Left ventricle myocardium inferior (tissue), 1 donor: ENCODE measurements around the gene PRPF39. TPM values are rescaled to one million over a fixed set of nuclear protein-coding genes. Genes with fewer than 3 reads are reported as not detected.
"Not testable (repeated sequence)": the region's sequence is repeated elsewhere in the genome, so short reads cannot be mapped to it uniquely, and the experiment has no call there.

Experiments
- DNase-seq: peaks from one replicate; pipeline ENCODE4 v3.0.0-alpha.2; 2020
- H3K27ac ChIP-seq: fragments of 200-600 bp; replicated peaks from 2 replicates; pipeline ENCODE4 v1.8.0; 2021
- H3K27me3 ChIP-seq: fragments of 200-600 bp; 2 replicates; pipeline ENCODE4 v1.8.0; 2021; ENCODE audit warnings: low read depth
- H3K36me3 ChIP-seq: fragments of 200-600 bp; 2 replicates; pipeline ENCODE4 v1.8.0; 2021
- H3K4me1 ChIP-seq: fragments of 200-600 bp; 2 replicates; pipeline ENCODE4 v1.8.0; 2021
- H3K4me3 ChIP-seq: fragments of 200-600 bp; 2 replicates; pipeline ENCODE4 v1.8.0; 2021; ENCODE audit warnings: mild to moderate bottlenecking, moderate library complexity
- H3K9me3 ChIP-seq: fragments of 200-600 bp; replicated peaks from 2 replicates; pipeline ENCODE4 v1.8.0; 2021
- CTCF ChIP-seq: fragments of 200-600 bp; IDR thresholded peaks from 2 replicates; pipeline ENCODE4 v1.8.0; 2021; ENCODE audit warnings: antibody characterized with exemption, mild to moderate bottlenecking, borderline replicate concordance
- intact Hi-C: fragments of 100-400 bp; cut with micrococcal nuclease; formaldehyde crosslinking; loops from one replicate; pipeline ENCODE4 v1.11.0; 2022
- total RNA-seq: library from RNA; stranded (reverse); fragmentation: NEBNext Ultra II Directional; extraction: Animal tissue kit (Norgen Biotek cat#: 25700); gene quantifications from one replicate; pipeline ENCODE4 v1.2.1, GENCODE V29; 2021
- donor health status: DM: no; HTN: yes; CAD: no; lungs with severe emphysema.

PRPF39 gene
- total RNA-seq, 1 donor from 2014 or later, result 11.1 TPM

- H3K36me3 ChIP-seq, result no peaks in the 10 kb centered on the region
- no peaks in the 10 kb centered on the region for H3K9me3 ChIP-seq
- H3K27ac ChIP-seq, result peak overlapping the region; percentile 92
- H3K27me3 ChIP-seq, result no peaks in the 10 kb centered on the region
- H3K4me3 ChIP-seq, result peak overlapping the region; percentile 90
- no peak for TF ChIP-seq CTCF
- H3K4me1 ChIP-seq, result peaks cover 66% of the 10 kb centered on the region
- intact Hi-C loops, result no loop called here
- no peak for DNase-seq
These were observed 52.5 kb downstream of the PRPF39 start for GRCh38 chr14:45136399-45136798.

- DNase-seq, result no peak
- intact Hi-C loops, result no loop called here
These were observed 56.8 kb downstream of the PRPF39 start for GRCh38 chr14:45140661-45141187.

GRCh38 chr14:45142083-45142482 lies 58.2 kb downstream of the PRPF39 start:
- intact Hi-C loops, result not testable (repeated sequence)

More at GRCh38 chr14:45140661-45141187, 56.8 kb downstream of the PRPF39 start:
- no peaks in the 10 kb centered on the region for H3K27me3 ChIP-seq
- TF ChIP-seq CTCF, result no peak
- no peaks in the 10 kb centered on the region for H3K9me3 ChIP-seq
- H3K4me1 ChIP-seq, result peaks cover 30% of the 10 kb centered on the region
- no peak overlapping the region for H3K4me3 ChIP-seq
- H3K27ac ChIP-seq, result no peak overlapping the region
- no peaks in the 10 kb centered on the region for H3K36me3 ChIP-seq

GRCh38 chr14:45144658-45145057 lies 60.7 kb downstream of the PRPF39 start:
- DNase-seq, result no peak
- intact Hi-C loops, result no loop called here
- H3K27me3 ChIP-seq, result no peaks in the 10 kb centered on the region
- no peak overlapping the region for H3K27ac ChIP-seq
- H3K9me3 ChIP-seq, result no peaks in the 10 kb centered on the region
- no peaks in the 10 kb centered on the region for H3K4me1 ChIP-seq
- no peak overlapping the region for H3K4me3 ChIP-seq
- H3K36me3 ChIP-seq, result no peaks in the 10 kb centered on the region
- no peak for TF ChIP-seq CTCF

More at GRCh38 chr14:45142083-45142482, 58.2 kb downstream of the PRPF39 start:
- not testable (repeated sequence) for H3K4me3 ChIP-seq, H3K9me3 ChIP-seq, DNase-seq, H3K27ac ChIP-seq, H3K27me3 ChIP-seq, H3K36me3 ChIP-seq
- peaks cover 16% of the 10 kb centered on the region for H3K4me1 ChIP-seq

GRCh38 chr14:45145214-45145613 lies 61.3 kb downstream of the PRPF39 start:
- H3K27ac ChIP-seq, result no peak overlapping the region
- no peak overlapping the region for H3K4me3 ChIP-seq
- intact Hi-C loops, result no loop called here
- H3K27me3 ChIP-seq, result no peaks in the 10 kb centered on the region
- TF ChIP-seq CTCF, result no peak
- H3K36me3 ChIP-seq, result no peaks in the 10 kb centered on the region
- H3K9me3 ChIP-seq, result no peaks in the 10 kb centered on the region
- DNase-seq, result no peak
- H3K4me1 ChIP-seq, result no peaks in the 10 kb centered on the region

- Histone ChIP-seq H3K4me1 (no peaks in the 10 kb centered on the region), H3K4me3 (no peak overlapping the region), H3K9me3 (no peaks in the 10 kb centered on the region), H3K36me3 (no peaks in the 10 kb centered on the region), H3K27me3 (no peaks in the 10 kb centered on the region), H3K27ac (no peak overlapping the region)
- intact Hi-C loops, result no loop called here
- DNase-seq, result no peak
- no peak for TF ChIP-seq CTCF
These were observed 65.7 kb downstream of the PRPF39 start for GRCh38 chr14:45149602-45150001.
